Chondrocyte (in vitro differentiated cells): Measurements from ENCODE around the gene MYO6. TPM values are rescaled to one million over a fixed set of nuclear protein-coding genes. Genes with fewer than 3 reads are reported as not detected.

Experiments
- DNase-seq: peaks from one replicate; pipeline ENCODE4 v3.0.0; 2021; ENCODE audit warnings: mixed read lengths, low spot score
- H3K27ac Mint-ChIP-seq: one replicate; pipeline ENCODE4 v1.8.0; 2021; ENCODE audit warnings: mild to moderate bottlenecking, moderate library complexity, mixed read lengths; ENCODE audit not compliant: unreplicated experiment
- H3K27me3 Mint-ChIP-seq: 2 replicates; pipeline ENCODE4 v1.8.0; 2021; ENCODE audit warnings: low read depth, mixed read lengths
- H3K36me3 Mint-ChIP-seq: 2 replicates; pipeline ENCODE4 v1.8.0; 2021; ENCODE audit warnings: low read depth, mixed read lengths
- H3K4me1 Mint-ChIP-seq: 2 replicates; pipeline ENCODE4 v1.8.0; 2021; ENCODE audit warnings: low read depth, mild to moderate bottlenecking, mixed read lengths
- H3K4me3 Mint-ChIP-seq: one replicate; pipeline ENCODE4 v1.8.0; 2021; ENCODE audit warnings: mild to moderate bottlenecking, moderate library complexity, mixed read lengths; ENCODE audit not compliant: unreplicated experiment
- H3K9me3 Mint-ChIP-seq: 2 replicates; pipeline ENCODE4 v1.8.0; 2021; ENCODE audit warnings: low read depth, mixed read lengths
- CTCF ChIP-seq: fragments of 200-600 bp; sonication (generic); IDR thresholded peaks from 2 replicates; pipeline ENCODE4 v1.5.0; 2021; ENCODE audit warnings: antibody characterized with exemption, mild to moderate bottlenecking, moderate library complexity
- total RNA-seq: library from RNA; stranded (reverse); gene quantifications from 3 replicates; pipeline ENCODE4 v1.2.1, GENCODE V29; 2021

The MYO6 gene
- total RNA-seq, 1 donor from 2014 or later: 32.5 TPM

- no peak overlapping the region for H3K27ac Mint-ChIP-seq
- no peaks in the 10 kb centered on the region for H3K4me1 Mint-ChIP-seq
- no peak for TF ChIP-seq CTCF
- peaks cover 3% of the 10 kb centered on the region for H3K36me3 Mint-ChIP-seq
- no peaks in the 10 kb centered on the region for H3K27me3 Mint-ChIP-seq
- H3K9me3 Mint-ChIP-seq: no peaks in the 10 kb centered on the region
- no peak overlapping the region for H3K4me3 Mint-ChIP-seq
- no peak for DNase-seq
Measured at GRCh38 chr6:75766387-75766786, 17.3 kb downstream of the MYO6 start.

GRCh38 chr6:75770844-75771243 is 21.8 kb downstream of the MYO6 start:
- Mint-ChIP-seq H3K9me3 (no peaks in the 10 kb centered on the region), H3K4me1 (peaks cover 5% of the 10 kb centered on the region), H3K4me3 (no peak overlapping the region), H3K27ac (no peak overlapping the region), H3K36me3 (no peaks in the 10 kb centered on the region), H3K27me3 (no peaks in the 10 kb centered on the region)
- no peak for DNase-seq
- no peak for TF ChIP-seq CTCF

GRCh38 chr6:75775219-75775618 is 26.2 kb downstream of the MYO6 start:
- no peaks in the 10 kb centered on the region for H3K36me3 Mint-ChIP-seq
- no peak overlapping the region for H3K27ac Mint-ChIP-seq
- no peak overlapping the region for H3K4me3 Mint-ChIP-seq
- no peak for DNase-seq
- peaks cover 5% of the 10 kb centered on the region for H3K4me1 Mint-ChIP-seq
- no peaks in the 10 kb centered on the region for H3K27me3 Mint-ChIP-seq
- H3K9me3 Mint-ChIP-seq: no peaks in the 10 kb centered on the region
- TF ChIP-seq CTCF: no peak

DNA sequence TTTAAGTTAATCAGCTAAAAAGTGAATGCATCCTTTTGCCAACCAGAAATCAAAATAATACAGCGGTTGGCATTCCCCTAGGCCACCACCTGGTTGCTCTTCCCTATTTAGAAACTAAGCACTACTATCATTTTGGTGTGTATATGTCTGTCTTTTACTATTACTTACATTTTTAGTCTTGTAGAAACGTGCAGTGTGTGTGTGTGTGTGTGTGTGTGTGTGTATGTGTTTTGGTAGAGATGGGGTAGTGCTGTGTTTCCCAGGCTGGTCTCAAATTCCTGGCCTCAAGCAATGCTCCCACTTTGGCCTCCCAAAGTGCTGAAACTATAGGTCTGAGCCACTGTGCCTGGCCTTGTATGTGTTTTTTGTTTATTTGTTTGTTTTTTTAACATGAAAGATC is 27.4 kb downstream of the MYO6 start:
- no peak for DNase-seq
- Mint-ChIP-seq H3K36me3 (peaks cover 2% of the 10 kb centered on the region), H3K9me3 (no peaks in the 10 kb centered on the region), H3K27me3 (no peaks in the 10 kb centered on the region), H3K27ac (no peak overlapping the region), H3K4me1 (peaks cover 9% of the 10 kb centered on the region), H3K4me3 (no peak overlapping the region)
- TF ChIP-seq CTCF: no peak

DNA sequence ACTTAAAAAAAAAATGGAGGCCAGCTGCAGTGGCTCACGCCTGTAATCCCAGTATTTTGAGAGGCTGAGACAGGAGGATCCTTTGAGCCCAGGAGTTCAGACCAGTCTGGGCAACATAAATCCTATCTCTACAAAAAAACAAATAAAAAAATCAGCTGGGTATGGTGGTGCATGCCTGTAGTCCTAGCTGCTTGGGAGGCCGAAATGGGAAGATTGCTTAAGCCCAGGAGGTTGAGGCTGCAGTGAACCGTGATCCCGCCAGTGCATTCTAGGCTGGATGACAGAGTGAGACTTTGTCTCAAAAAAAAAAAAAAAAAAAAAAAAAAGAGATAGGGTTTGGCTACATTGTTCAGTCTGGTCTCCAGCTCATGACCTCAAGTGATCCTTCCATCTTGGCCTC is 29.7 kb downstream of the MYO6 start:
- peaks cover 22% of the 10 kb centered on the region for H3K4me1 Mint-ChIP-seq
- H3K4me3 Mint-ChIP-seq: no peak overlapping the region
- no peak for DNase-seq
- H3K27ac Mint-ChIP-seq: no peak overlapping the region
- H3K27me3 Mint-ChIP-seq: no peaks in the 10 kb centered on the region
- peaks cover 4% of the 10 kb centered on the region for H3K36me3 Mint-ChIP-seq
- no peak for TF ChIP-seq CTCF
- H3K9me3 Mint-ChIP-seq: no peaks in the 10 kb centered on the region
